HG03159 (cell line): Measurements from ENCODE around the gene PPM1N.
"Not testable (repeated sequence)": the region's sequence is repeated elsewhere in the genome, so short reads cannot be mapped to it uniquely, and the experiment has no call there.

Source experiments
- ATAC-seq: cut with Tn5 transposase; IDR thresholded peaks from one replicate; pipeline ENCODE4 v1.9.1; 2021; ENCODE audit warnings: mild to moderate bottlenecking, moderate library complexity; ENCODE audit not compliant: unreplicated experiment

Gene PPM1N

GRCh38 chr19:45507872-45508416 is 9.7 kb downstream of the PPM1N start:
- no peak for ATAC-seq

GRCh38 chr19:45508417-45508860 is 10.2 kb downstream of the PPM1N start:
- no peak for ATAC-seq

- ATAC-seq: no peak
Measured at GRCh38 chr19:45508861-45509691, 10.8 kb downstream of the PPM1N start.

GRCh38 chr19:45509692-45510015 is 11.4 kb downstream of the PPM1N start:
- no peak for ATAC-seq

GRCh38 chr19:45510352-45510751 is 12.1 kb downstream of the PPM1N start:
- not testable (repeated sequence) for ATAC-seq

GRCh38 chr19:45511074-45511473 is 12.8 kb downstream of the PPM1N start:
- no peak for ATAC-seq

- ATAC-seq: no peak
Measured at GRCh38 chr19:45512881-45513483, 14.7 kb downstream of the PPM1N start.

- no peak for ATAC-seq
Measured at GRCh38 chr19:45514376-45515051, 16.3 kb downstream of the PPM1N start.

- ATAC-seq: no peak
Measured at GRCh38 chr19:45515081-45515624, 16.9 kb downstream of the PPM1N start.

GRCh38 chr19:45515807-45516401 is 17.7 kb downstream of the PPM1N start:
- no peak for ATAC-seq

- no peak for ATAC-seq
Measured at GRCh38 chr19:45517238-45517637, 19.0 kb downstream of the PPM1N start.

GRCh38 chr19:45517641-45518468 is 19.6 kb downstream of the PPM1N start:
- no peak for ATAC-seq

GRCh38 chr19:45518469-45518826 is 20.2 kb downstream of the PPM1N start:
- ATAC-seq: no peak

- ATAC-seq: no peak
Measured at GRCh38 chr19:45522010-45522941, 24.0 kb downstream of the PPM1N start.

- ATAC-seq: peak; percentile 84
Measured at GRCh38 chr19:45523642-45524256, 25.5 kb downstream of the PPM1N start.

GRCh38 chr19:45524575-45525129 is 26.4 kb downstream of the PPM1N start:
- ATAC-seq: no peak

- ATAC-seq: no peak
Measured at GRCh38 chr19:45526143-45526542, 27.9 kb downstream of the PPM1N start.

GRCh38 chr19:45526971-45527370 is 28.7 kb downstream of the PPM1N start:
- no peak for ATAC-seq
